NCI-H1105 (cell line): ENCODE measurements around the gene GMNN.
A peak's percentile ranks its signal among the peaks of the same experiment; 100 is the strongest.
"Not testable (repeated sequence)": the region's sequence is repeated elsewhere in the genome, so short reads cannot be mapped to it uniquely, and the experiment has no call there.

Experiments used
- DNase-seq: peaks from one replicate; lab custom pipeline; 2025; lab: John Stamatoyannopoulos, UW

Gene GMNN

GRCh38 chr6:24761851-24762250 is 12.9 kb upstream of the GMNN start:
- DNase-seq: no peak

GRCh38 chr6:24763578-24763977 is 11.2 kb upstream of the GMNN start:
- peak; percentile 69 for DNase-seq

DNA sequence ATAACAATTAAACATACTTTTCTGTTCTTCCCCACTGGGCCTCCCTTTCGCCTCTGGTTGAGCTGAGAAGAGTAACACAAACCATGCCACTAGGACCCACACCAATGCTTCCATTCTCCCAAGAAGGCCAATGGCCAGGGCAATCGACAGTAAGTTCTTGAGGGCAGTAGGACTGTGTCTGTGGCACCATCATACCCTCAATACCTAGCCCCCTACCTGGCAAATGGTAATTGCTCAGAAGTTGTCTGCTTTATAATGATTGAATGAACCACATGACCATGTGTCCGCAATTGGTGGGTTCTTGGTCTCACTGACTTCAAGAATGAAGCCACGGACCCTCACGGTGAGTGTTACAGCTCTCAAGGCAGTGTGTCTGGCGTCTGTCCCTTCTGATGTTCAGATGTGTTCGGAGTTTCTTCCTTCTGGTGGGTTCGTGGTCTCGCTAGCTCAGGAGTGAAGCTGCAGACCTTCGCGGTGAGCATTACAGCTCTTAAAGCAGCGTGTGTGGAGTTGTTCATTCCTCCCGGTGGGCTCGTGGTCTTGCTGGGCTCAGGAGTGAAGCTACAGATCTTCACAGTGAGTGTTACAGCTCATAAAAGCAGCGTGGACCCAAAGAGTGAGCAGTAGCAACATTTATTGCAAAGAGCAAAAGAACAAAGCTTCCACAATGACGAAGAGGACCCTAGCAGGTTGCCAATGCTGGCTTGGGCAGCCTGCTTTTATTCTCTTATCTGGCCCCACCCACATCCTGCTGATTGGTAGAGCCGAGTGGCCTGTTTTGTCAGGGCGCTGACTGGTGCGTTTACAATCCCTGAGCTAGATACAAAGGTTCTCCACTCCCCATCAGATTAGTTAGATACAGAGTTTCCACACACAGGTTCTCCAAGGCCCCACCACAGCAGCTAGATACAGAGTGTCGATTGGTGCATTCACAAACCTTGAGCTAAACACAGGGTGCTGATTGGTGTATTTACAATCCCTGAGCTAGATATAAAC is 9.6 kb upstream of the GMNN start:
- not testable (repeated sequence) for DNase-seq

- not testable (repeated sequence) for DNase-seq
Observed at GRCh38 chr6:24765968-24766367, 8.8 kb upstream of the GMNN start.

- peak; percentile 10 for DNase-seq
Observed at GRCh38 chr6:24766680-24767462, 7.9 kb upstream of the GMNN start.

GRCh38 chr6:24768361-24768760 is 6.4 kb upstream of the GMNN start:
- DNase-seq: no peak

DNA sequence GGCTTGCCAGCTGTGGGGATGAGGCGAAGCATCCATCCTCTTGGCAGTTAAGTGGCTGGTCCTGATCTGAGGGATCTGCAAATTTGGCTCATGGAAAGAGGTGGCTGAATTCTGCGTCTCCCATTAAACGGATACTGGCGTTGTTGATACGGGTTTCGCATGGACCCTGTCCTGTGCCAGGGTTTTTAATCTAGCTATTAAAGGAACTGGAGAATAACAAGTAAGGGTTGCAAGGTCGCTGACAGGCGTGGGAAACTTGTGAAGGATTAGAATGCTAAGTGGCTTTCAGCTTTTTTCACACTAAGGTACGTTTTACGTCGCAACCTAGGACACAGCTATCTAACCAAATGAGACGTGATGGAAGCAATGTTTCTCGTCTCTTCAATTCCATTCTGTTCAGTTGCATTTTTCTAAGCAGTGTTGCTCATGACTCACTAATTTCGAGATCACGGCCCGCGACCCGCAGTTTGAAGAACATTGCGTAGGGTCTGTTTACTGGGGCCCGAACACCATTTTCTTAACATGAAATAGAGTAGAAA is 852 bp downstream of the GMNN start:
- no peak for DNase-seq

GRCh38 chr6:24777227-24777626 is 2.5 kb downstream of the GMNN start:
- no peak for DNase-seq

- no peak for DNase-seq
Observed at GRCh38 chr6:24778121-24778520, 3.4 kb downstream of the GMNN start.

DNA sequence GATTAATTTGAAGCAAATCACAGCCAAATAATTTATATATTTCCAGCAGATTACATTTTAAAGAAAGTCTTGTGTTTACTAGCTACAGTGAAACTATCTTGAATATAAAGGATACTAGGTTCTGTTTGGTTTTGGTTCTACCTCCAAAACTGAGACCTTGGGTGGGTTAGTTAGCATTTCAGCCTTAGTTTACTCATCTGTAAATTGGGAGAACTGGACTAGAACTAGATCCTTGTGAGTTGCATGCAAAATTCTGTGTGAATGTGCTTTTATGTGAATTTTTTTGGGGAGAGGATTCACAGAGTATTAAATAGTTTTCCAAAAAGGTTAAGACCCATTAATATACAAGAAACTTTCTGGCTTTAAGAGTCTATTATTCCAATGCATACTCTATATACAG is 4.1 kb downstream of the GMNN start:
- no peak for DNase-seq

- DNase-seq: no peak
Observed at GRCh38 chr6:24779416-24780016, 4.8 kb downstream of the GMNN start.

DNA sequence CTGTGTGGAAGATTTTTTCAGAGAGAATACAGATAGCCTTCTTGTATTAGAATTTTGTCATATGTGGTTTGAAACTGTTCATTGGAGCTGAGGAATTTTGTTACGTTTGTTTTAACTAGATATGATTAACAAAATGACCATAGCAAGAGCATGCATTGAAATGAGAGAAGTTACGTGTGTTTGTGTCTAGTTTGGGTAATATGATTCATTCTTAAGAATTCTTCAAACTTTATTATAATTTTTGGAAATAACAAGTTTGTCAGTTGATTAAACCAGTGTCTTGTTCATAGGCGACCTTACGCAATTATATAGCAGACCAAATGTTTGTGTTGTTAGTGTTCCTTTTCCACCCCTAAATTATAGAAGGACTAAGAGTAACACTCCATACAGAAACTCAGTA is 5.5 kb downstream of the GMNN start:
- no peak for DNase-seq

GRCh38 chr6:24788031-24788665 is 13.4 kb downstream of the GMNN start:
- DNase-seq: no peak

DNA sequence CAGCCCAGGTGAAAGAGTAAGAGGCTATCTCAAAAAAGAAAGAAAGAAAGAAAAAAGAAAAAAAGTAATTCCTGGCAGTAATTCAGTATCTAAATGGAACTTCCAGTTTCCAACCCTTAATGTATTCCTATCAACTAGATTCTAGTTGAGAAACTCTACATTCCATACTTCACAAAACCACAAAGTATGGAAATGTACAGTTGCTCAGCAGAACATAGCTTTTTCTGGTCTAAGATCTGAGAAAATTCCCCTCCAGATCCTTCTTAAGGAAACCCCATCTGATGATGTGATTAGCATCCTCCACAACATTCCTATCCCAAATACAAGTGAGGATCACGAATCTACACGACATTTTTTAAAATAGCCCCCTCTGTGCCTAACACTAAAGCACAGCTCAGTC is 20.4 kb downstream of the GMNN start:
- DNase-seq: no peak

DNA sequence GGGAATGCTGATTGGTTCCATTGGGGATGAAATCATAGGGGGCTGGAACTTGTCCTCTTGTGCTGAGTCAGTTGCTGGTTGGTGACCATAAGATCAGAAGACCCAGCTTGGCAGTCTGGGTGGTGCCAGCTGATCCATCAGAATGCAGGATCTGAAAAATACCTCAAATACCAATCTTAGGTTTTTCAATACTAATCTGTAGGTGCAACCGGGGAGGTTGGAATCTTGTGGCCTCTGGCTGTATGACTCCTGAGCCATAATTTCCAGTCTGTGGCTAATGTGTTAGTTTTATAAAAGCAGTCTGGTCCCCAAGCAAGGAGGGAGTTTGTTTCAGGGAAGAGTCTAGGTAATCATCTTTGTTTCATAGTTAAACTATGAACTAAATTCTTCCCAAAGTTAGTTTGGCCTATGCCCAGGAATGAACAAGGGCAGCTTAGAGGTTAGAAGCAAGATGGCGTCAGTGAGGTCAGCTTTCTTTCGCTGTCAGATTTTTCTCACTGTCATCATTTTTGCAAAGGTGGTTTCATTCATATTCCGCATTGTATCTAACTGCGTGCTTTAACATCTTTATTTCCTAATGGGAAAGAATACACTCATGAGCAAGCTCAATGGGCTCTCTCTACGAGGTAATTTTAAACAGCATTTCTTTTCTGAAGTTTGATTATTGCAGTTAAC is 22.0 kb downstream of the GMNN start:
- no peak for DNase-seq

- DNase-seq: no peak
Observed at GRCh38 chr6:24797596-24798216, 23.0 kb downstream of the GMNN start.

- no peak for DNase-seq
Observed at GRCh38 chr6:24798740-24799540, 24.2 kb downstream of the GMNN start, which contains the start of gene ARMH2. Gene ARMH2, minus strand, starts transcription at chr6:24798917. Its CDS starts 60 bp downstream, at chr6:24798857.

GRCh38 chr6:24799541-24799915 is 24.8 kb downstream of the GMNN start:
- DNase-seq: no peak

DNA sequence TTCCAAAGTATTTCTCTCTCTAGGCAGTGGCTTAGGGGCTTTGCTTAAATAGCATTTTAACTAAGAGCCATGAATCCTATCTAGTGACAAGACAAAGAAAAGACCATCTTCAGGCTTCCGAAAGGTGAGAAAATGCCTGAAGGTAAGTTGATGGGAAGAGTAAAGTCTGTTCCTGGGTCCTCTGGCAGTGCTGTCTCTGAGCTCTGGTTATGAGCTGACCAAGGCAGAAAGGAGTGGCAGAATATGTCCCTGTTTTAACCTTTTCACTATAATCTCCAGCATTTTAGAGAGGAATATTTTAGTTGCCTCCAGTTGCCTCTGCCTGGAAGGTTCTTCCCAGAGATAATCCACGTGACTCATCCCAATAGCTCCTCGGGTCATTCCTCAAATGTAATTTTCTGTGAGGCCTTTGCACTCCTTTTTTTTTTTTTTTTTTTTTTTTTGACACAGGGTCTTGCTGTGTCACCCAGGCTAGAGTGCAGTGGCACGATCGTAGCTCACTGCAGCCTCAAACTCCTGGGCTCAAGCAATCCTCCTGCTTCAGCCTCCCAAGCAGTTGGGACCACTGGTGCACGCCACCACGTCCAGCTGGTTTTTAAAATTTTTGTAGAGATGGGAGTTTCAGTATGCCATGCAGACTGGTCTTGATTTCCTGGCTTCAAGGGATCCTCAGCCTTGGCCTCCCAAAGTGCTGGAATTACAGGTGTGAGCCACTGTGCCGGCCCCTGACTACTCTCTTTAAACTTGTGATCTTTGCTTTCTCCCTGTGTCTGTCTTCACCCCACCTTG is 27.7 kb downstream of the GMNN start:
- DNase-seq: no peak
